MM.1S (cell line): ENCODE measurements around the gene IREB2.

Source experiments
- DNase-seq: peaks from one replicate; pipeline ENCODE4 v3.0.0-alpha.2; 2015
- H2AFZ ChIP-seq: fragments of 300-600 bp; sonication (generic); 2 replicates; pipeline ENCODE4 v1.6.0; 2016; ENCODE audit warnings: antibody characterized with exemption, low read length
- H3F3A ChIP-seq: fragments of 300-600 bp; sonication (generic); 2 replicates; pipeline ENCODE4 v1.6.1; 2016; ENCODE audit warnings: mild to moderate bottlenecking, antibody characterized with exemption, low read length, moderate library complexity, mixed read lengths; ENCODE audit not compliant: insufficient read depth
- H3K27ac ChIP-seq: fragments of 300-600 bp; sonication (generic); 2 replicates; pipeline ENCODE4 v1.5.1; 2016; ENCODE audit warnings: mild to moderate bottlenecking, low read length
- H3K27me3 ChIP-seq: fragments of 300-600 bp; sonication (generic); replicated peaks from 2 replicates; pipeline ENCODE4 v1.6.0; 2016; ENCODE audit warnings: low read length; ENCODE audit not compliant: insufficient read depth
- H3K36me3 ChIP-seq: fragments of 300-600 bp; sonication (generic); replicated peaks from 2 replicates; pipeline ENCODE4 v1.6.1; 2016; ENCODE audit warnings: mild to moderate bottlenecking, low read length, mixed read lengths; ENCODE audit not compliant: insufficient read depth
- H3K4me1 ChIP-seq: fragments of 300-600 bp; sonication (generic); 2 replicates; pipeline ENCODE4 v1.6.1; 2016; ENCODE audit warnings: low read length, mixed read lengths
- H3K4me2 ChIP-seq: fragments of 300-600 bp; sonication (generic); 2 replicates; pipeline ENCODE4 v1.6.0; 2016; ENCODE audit warnings: low read depth, low read length
- H3K4me3 ChIP-seq: fragments of 300-600 bp; sonication (generic); 2 replicates; pipeline ENCODE4 v1.5.1; 2016; ENCODE audit warnings: low read length, mixed read lengths
- H3K79me2 ChIP-seq: fragments of 300-600 bp; sonication (generic); 2 replicates; pipeline ENCODE4 v1.6.1; 2016; ENCODE audit warnings: mixed run types, low read length, mixed read lengths
- H3K9ac ChIP-seq: fragments of 300-600 bp; sonication (generic); 2 replicates; pipeline ENCODE4 v1.6.1; 2016; ENCODE audit warnings: low read length, mixed read lengths
- H3K9me2 ChIP-seq: fragments of 300-600 bp; sonication (generic); replicated peaks from 2 replicates; pipeline ENCODE4 v1.6.1; 2016; ENCODE audit warnings: mild to moderate bottlenecking, low read length, mixed read lengths; ENCODE audit not compliant: insufficient read depth
- H3K9me3 ChIP-seq: fragments of 300-600 bp; sonication (generic); replicated peaks from 2 replicates; pipeline ENCODE4 v1.6.1; 2016; ENCODE audit warnings: mild to moderate bottlenecking, low read length, mixed read lengths; ENCODE audit not compliant: insufficient read depth
- H4K20me1 ChIP-seq: fragments of 300-600 bp; sonication (generic); 2 replicates; pipeline ENCODE4 v1.6.1; 2016; ENCODE audit warnings: mild to moderate bottlenecking, low read length, moderate library complexity, mixed read lengths; ENCODE audit not compliant: insufficient read depth
- EZH2 ChIP-seq: fragments of 300-600 bp; sonication (generic); optimal IDR thresholded peaks from 2 replicates; pipeline ENCODE3; 2017; ENCODE audit warnings: low read depth, mild to moderate bottlenecking, antibody characterized with exemption, low read length, mixed read lengths
- EZH2phosphoT487 ChIP-seq: fragments of 300-600 bp; sonication (generic); IDR thresholded peaks from 2 replicates; pipeline ENCODE4 v1.6.1; 2018; ENCODE audit warnings: antibody characterized with exemption, low read length
- TF ChIP-seq, protein P1 (sequence below): fragments of 300-600 bp; sonication (generic); IDR thresholded peaks from 2 replicates; pipeline ENCODE4 v1.5.1; 2016; ENCODE audit warnings: antibody characterized with exemption, low read length, mixed read lengths

The IREB2 gene

DNA sequence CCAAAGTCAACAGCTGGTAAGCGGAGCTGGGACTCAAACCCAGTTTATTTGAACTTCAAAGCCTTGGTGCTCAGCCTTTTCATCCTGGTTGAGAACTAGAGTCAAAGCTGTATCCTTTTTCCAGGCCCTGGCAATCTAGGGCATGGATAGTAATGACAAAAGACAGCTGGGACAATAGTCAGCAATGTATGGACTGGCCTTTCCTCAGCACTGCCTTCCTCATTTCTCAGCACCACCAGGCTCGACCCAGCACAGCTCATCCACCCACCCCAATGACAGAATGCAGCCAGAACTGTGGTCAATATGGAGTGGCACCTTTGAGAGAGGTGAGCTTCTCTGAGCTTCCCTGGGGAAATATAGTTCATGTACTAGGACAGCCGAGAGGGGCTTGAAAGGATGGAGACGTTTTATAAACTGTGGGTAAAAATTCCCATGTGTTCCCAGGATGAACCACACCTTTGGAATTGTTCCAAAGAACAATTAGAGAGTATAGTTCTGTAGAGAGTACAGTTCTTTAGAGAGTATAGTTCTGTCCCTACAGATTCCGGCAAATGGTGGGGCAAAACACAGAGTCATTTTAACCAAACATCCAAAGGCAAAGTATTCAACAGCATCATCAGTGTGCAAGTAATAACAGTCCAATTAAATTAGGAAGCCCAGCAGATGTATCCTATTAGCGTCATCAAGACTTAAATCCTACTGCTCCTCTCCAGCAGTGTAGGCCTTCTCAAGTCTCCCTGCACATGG, 30.2 kb upstream of the IREB2 start:
- H3K27me3 ChIP-seq = no peaks in the 10 kb centered on the region

DNA sequence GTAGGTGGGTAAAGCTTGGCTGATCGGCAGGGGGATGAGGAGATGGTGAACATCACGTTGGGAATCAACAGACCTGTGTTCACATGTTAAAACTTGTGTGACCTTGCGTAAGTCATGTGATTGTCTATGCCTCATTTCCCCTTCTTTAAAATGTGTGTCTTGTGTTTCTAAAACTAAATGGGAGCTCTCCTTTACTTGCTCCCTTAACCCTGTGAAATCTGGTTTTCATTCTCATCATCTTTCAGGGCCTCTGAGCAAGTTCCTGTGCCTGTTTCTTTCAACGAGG, 29.7 kb upstream of the IREB2 start:
- H3K9me2 ChIP-seq = no peaks in the 10 kb centered on the region
- H3K9ac ChIP-seq = no peak overlapping the region
- H3K27ac ChIP-seq = no peak overlapping the region
- H3K79me2 ChIP-seq = no peaks in the 10 kb centered on the region
- no peak for DNase-seq
- H4K20me1 ChIP-seq = no peaks in the 10 kb centered on the region
- no peak for TF ChIP-seq EZH2phosphoT487
- TF ChIP-seq, protein P1, sequence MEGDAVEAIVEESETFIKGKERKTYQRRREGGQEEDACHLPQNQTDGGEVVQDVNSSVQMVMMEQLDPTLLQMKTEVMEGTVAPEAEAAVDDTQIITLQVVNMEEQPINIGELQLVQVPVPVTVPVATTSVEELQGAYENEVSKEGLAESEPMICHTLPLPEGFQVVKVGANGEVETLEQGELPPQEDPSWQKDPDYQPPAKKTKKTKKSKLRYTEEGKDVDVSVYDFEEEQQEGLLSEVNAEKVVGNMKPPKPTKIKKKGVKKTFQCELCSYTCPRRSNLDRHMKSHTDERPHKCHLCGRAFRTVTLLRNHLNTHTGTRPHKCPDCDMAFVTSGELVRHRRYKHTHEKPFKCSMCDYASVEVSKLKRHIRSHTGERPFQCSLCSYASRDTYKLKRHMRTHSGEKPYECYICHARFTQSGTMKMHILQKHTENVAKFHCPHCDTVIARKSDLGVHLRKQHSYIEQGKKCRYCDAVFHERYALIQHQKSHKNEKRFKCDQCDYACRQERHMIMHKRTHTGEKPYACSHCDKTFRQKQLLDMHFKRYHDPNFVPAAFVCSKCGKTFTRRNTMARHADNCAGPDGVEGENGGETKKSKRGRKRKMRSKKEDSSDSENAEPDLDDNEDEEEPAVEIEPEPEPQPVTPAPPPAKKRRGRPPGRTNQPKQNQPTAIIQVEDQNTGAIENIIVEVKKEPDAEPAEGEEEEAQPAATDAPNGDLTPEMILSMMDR = no peak
- H3F3A ChIP-seq = no peaks in the 10 kb centered on the region
- no peak overlapping the region for H3K4me2 ChIP-seq
- H3K36me3 ChIP-seq = no peaks in the 10 kb centered on the region
- no peaks in the 10 kb centered on the region for H3K27me3 ChIP-seq
- no peaks in the 10 kb centered on the region for H3K9me3 ChIP-seq
- H3K4me3 ChIP-seq = no peak overlapping the region
- no peaks in the 10 kb centered on the region for H3K4me1 ChIP-seq
- H2AFZ ChIP-seq = no peak overlapping the region

More for the DNA sequence above, 30.2 kb upstream of the IREB2 start:
- TF ChIP-seq, protein P1 = no peak
- TF ChIP-seq EZH2phosphoT487 = no peak
- TF ChIP-seq EZH2 = no peak
- H3K9ac ChIP-seq = no peak overlapping the region
- no peaks in the 10 kb centered on the region for H4K20me1 ChIP-seq
- no peaks in the 10 kb centered on the region for H3K79me2 ChIP-seq
- no peak overlapping the region for H3K4me2 ChIP-seq
- no peak for DNase-seq
- H3K4me1 ChIP-seq = no peaks in the 10 kb centered on the region
- H3K36me3 ChIP-seq = no peaks in the 10 kb centered on the region
- no peaks in the 10 kb centered on the region for H3K9me2 ChIP-seq
- H3F3A ChIP-seq = no peaks in the 10 kb centered on the region
- H3K9me3 ChIP-seq = no peaks in the 10 kb centered on the region
- H3K4me3 ChIP-seq = no peak overlapping the region
- no peak overlapping the region for H2AFZ ChIP-seq
- H3K27ac ChIP-seq = no peak overlapping the region

- no peaks in the 10 kb centered on the region for H3K79me2 ChIP-seq
- no peak for TF ChIP-seq EZH2
- TF ChIP-seq EZH2phosphoT487 = no peak
- TF ChIP-seq, protein P1 = no peak
- no peak overlapping the region for H3K27ac ChIP-seq
- H4K20me1 ChIP-seq = no peaks in the 10 kb centered on the region
- no peaks in the 10 kb centered on the region for H3K27me3 ChIP-seq
- no peaks in the 10 kb centered on the region for H3K36me3 ChIP-seq
- H3K9me2 ChIP-seq = no peaks in the 10 kb centered on the region
- H3F3A ChIP-seq = no peaks in the 10 kb centered on the region
- no peaks in the 10 kb centered on the region for H3K9me3 ChIP-seq
- no peak for DNase-seq
- no peak overlapping the region for H3K9ac ChIP-seq
- H3K4me1 ChIP-seq = no peaks in the 10 kb centered on the region
- H3K4me2 ChIP-seq = no peak overlapping the region
- no peak overlapping the region for H2AFZ ChIP-seq
- no peak overlapping the region for H3K4me3 ChIP-seq
Measured at GRCh38 chr15:78408961-78409360, 29.1 kb upstream of the IREB2 start.
